RWPE2 (cell line): ENCODE results near the gene ACBD4.

Experiments
- ATAC-seq: fragments of 200-7000 bp; cut with Tn5 transposase; 3 replicates; pipeline ENCODE4 v1.9.1; 2021; ENCODE audit warnings: low read depth
- DNase-seq: peaks from one replicate; pipeline ENCODE4 v3.0.0-alpha.2; 2020; ENCODE audit warnings: low spot score
- H3K27ac ChIP-seq: fragments of 450-650 bp; 2 replicates; pipeline ENCODE4 v1.5.1; 2017; ENCODE audit warnings: mild to moderate bottlenecking; ENCODE audit not compliant: poor library complexity, severe bottlenecking
- H3K27me3 ChIP-seq: fragments of 250-450 bp; sonication (Bioruptor Pico); 2 replicates; pipeline ENCODE4 v1.5.1; 2021; ENCODE audit warnings: mild to moderate bottlenecking, moderate library complexity; ENCODE audit not compliant: insufficient read depth, poor library complexity, severe bottlenecking
- H3K36me3 ChIP-seq: fragments of 250-450 bp; sonication (Bioruptor Pico); 2 replicates; pipeline ENCODE4 v1.5.1; 2020; ENCODE audit warnings: low read depth, mild to moderate bottlenecking, moderate library complexity
- H3K4me1 ChIP-seq: fragments of 250-450 bp; sonication (Bioruptor Pico); 2 replicates; pipeline ENCODE4 v1.5.1; 2021; ENCODE audit warnings: mild to moderate bottlenecking, moderate library complexity; ENCODE audit not compliant: insufficient read depth, poor library complexity, severe bottlenecking
- H3K4me3 ChIP-seq: fragments of 250-450 bp; sonication (Bioruptor Pico); 2 replicates; pipeline ENCODE4 v1.5.1; 2021; ENCODE audit warnings: mild to moderate bottlenecking, moderate library complexity; ENCODE audit not compliant: severe bottlenecking
- H3K9me3 ChIP-seq: fragments of 250-450 bp; sonication (Bioruptor Pico); 2 replicates; pipeline ENCODE4 v1.5.1; 2021; ENCODE audit warnings: mild to moderate bottlenecking, moderate library complexity; ENCODE audit not compliant: severe bottlenecking
- TF ChIP-seq, protein P1 (sequence below): fragments of 450-650 bp; IDR thresholded peaks from one replicate; pipeline ENCODE4 v1.5.1; 2017; ENCODE audit warnings: mild to moderate bottlenecking, moderate library complexity; ENCODE audit not compliant: poor library complexity, severe bottlenecking

ACBD4 gene

DNA sequence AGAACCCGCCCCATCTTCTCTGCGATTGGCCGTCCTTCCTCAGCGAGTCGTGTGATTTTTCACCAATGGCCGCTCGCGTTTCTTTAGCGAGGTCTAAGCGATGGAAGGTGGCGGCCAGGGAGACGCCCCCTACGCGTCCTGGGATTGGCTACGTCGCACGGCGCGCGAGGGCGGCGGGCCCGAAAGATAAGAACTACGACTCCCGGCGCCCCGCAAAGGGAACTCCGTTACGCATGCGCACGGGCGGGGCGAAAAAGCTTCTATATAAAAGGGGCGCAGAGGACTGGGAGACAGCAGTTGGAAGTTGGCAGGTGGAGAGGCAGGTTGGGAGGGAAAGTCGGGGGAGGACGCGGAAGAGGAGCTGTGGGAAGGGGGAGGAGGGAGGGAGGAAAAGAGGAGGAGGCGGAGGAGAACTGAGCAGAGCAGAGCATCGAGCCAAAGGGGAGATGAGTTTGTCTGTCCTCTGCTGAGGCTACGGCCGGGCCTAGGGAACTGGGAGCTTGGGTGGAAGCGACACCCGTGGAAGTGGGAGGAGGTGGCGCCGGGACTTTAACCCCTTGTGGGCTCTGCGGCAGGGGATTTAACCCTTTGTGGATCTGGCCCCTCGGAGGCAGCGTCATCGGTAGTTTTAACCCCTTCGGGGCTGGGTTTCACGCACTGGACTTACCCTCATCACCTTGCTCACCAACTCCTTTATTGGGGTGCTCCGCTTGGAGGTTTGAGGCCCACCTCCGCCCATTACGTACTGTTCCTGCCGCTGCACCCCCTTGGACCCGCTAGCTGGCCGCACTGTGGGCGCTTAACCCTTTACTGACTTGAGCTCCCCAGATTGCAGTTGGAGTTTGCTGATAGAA lies 12.9 kb downstream of the ACBD4 start, which contains the start of gene HEXIM1:
TSS of gene HEXIM1 (plus strand) at position 293 of the 854 bp plus-strand sequence. CDS start 716 bp downstream, outside the sequence.
- ATAC-seq = peak; percentile 76
- H3K27me3 ChIP-seq = no peaks in the 10 kb centered on the region
- DNase-seq = peak; percentile 99
- TF ChIP-seq, protein P1, sequence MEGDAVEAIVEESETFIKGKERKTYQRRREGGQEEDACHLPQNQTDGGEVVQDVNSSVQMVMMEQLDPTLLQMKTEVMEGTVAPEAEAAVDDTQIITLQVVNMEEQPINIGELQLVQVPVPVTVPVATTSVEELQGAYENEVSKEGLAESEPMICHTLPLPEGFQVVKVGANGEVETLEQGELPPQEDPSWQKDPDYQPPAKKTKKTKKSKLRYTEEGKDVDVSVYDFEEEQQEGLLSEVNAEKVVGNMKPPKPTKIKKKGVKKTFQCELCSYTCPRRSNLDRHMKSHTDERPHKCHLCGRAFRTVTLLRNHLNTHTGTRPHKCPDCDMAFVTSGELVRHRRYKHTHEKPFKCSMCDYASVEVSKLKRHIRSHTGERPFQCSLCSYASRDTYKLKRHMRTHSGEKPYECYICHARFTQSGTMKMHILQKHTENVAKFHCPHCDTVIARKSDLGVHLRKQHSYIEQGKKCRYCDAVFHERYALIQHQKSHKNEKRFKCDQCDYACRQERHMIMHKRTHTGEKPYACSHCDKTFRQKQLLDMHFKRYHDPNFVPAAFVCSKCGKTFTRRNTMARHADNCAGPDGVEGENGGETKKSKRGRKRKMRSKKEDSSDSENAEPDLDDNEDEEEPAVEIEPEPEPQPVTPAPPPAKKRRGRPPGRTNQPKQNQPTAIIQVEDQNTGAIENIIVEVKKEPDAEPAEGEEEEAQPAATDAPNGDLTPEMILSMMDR = no peak
- H3K27ac ChIP-seq = peak within 1 kb of the TSS; percentile 80
- peaks cover 6% of the 10 kb centered on the region; the same call in 1 of the 2 replicates for H3K36me3 ChIP-seq
- H3K9me3 ChIP-seq = no peaks in the 10 kb centered on the region
- H3K4me1 ChIP-seq = peaks cover 18% of the 10 kb centered on the region
- peak within 1 kb of the TSS; percentile 66 for H3K4me3 ChIP-seq

DNA sequence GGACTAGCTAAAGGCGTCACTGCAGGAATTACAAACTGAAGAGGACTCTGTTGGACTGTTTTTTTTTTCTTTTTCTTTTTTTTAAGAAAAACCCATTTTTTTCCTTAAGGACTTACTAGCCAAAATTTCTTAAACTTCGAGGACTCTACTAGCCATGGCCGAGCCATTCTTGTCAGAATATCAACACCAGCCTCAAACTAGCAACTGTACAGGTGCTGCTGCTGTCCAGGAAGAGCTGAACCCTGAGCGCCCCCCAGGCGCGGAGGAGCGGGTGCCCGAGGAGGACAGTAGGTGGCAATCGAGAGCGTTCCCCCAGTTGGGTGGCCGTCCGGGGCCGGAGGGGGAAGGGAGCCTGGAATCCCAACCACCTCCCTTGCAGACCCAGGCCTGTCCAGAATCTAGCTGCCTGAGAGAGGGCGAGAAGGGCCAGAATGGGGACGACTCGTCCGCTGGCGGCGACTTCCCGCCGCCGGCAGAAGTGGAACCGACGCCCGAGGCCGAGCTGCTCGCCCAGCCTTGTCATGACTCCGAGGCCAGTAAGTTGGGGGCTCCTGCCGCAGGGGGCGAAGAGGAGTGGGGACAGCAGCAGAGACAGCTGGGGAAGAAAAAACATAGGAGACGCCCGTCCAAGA lies 13.7 kb downstream of the ACBD4 start:
- peak overlapping the region; percentile 80 for H3K27ac ChIP-seq
- no peaks in the 10 kb centered on the region for H3K9me3 ChIP-seq
- no peaks in the 10 kb centered on the region for H3K27me3 ChIP-seq
- H3K4me3 ChIP-seq = peak overlapping the region; percentile 55
- DNase-seq (peak; percentile 88), ATAC-seq (peak; percentile 28)
- TF ChIP-seq, protein P1 = peak; percentile 96
- peaks cover 12% of the 10 kb centered on the region for H3K4me1 ChIP-seq
- H3K36me3 ChIP-seq = peaks cover 6% of the 10 kb centered on the region; the same call in 1 of the 2 replicates

DNA sequence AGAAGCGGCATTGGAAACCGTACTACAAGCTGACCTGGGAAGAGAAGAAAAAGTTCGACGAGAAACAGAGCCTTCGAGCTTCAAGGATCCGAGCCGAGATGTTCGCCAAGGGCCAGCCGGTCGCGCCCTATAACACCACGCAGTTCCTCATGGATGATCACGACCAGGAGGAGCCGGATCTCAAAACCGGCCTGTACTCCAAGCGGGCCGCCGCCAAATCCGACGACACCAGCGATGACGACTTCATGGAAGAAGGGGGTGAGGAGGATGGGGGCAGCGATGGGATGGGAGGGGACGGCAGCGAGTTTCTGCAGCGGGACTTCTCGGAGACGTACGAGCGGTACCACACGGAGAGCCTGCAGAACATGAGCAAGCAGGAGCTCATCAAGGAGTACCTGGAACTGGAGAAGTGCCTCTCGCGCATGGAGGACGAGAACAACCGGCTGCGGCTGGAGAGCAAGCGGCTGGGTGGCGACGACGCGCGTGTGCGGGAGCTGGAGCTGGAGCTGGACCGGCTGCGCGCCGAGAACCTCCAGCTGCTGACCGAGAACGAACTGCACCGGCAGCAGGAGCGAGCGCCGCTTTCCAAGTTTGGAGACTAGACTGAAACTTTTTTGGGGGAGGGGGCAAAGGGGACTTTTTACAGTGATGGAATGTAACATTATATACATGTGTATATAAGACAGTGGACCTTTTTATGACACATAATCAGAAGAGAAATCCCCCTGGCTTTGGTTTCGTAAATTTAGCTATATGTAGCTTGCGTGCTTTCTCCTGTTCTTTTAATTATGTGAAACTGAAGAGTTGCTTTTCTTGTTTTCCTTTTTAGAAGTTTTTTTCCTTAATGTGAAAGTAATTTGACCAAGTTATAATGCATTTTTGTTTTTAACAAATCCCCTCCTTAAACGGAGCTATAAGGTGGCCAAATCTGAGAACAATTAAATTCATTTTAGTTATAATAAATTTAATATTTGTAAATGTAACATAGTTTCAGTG lies 14.5 kb downstream of the ACBD4 start:
- Histone ChIP-seq H3K27ac (peak overlapping the region; percentile 80), H3K27me3 (no peaks in the 10 kb centered on the region), H3K4me1 (peaks cover 12% of the 10 kb centered on the region), H3K36me3 (peaks cover 6% of the 10 kb centered on the region; the same call in 1 of the 2 replicates), H3K9me3 (no peaks in the 10 kb centered on the region), H3K4me3 (peak overlapping the region; percentile 55)
- ATAC-seq (no peak), DNase-seq (no peak)
- TF ChIP-seq, protein P1 = no peak

DNA sequence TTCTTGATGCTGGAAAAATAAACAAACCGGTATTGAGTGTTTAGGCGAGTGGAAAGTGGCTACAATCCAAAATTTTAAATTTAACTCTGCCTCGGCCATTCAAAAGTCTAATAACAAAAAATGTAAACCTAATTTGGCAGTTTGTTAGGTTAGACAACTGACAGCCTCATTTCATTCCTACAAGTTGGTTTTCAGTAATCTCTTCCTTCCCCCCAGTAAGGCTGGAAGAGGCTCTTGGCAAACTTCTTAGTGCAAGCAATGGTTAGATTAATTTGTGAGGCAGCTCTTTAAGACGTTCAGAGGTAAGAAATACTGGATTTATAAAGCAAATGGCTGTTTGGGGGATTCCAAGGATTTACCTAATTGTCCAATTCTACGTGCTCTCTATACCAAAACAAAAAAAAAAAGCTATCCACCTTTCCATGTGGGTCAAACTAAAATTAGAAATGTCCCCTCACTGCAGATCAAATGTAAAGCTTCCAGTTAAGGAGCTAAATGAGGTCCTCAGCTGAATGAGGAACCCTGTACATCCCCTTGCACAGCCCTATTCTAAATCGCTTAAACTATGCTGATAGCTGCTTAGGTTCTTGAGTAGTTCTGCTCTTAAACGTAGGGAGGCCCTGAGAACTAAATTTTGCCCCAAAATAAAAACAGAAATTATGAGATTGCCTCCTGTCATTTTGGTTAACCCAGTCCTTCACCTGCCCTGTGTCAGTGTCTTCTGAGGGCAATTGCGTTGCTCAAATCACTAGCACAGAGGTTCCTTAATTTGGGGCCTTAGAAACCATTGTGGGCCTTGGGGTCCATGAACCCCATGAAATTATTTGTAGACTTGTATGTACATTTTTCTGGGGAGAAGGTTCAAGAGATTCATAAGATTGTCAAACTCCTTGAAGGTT lies 15.7 kb downstream of the ACBD4 start:
- H3K27ac ChIP-seq = peak overlapping the region; percentile 80
- ATAC-seq = no peak
- H3K4me1 ChIP-seq = peaks cover 12% of the 10 kb centered on the region
- DNase-seq = no peak
- peaks cover 6% of the 10 kb centered on the region; the same call in 1 of the 2 replicates for H3K36me3 ChIP-seq
- H3K4me3 ChIP-seq = peak overlapping the region; percentile 55
- TF ChIP-seq, protein P1 = no peak
- no peaks in the 10 kb centered on the region for H3K9me3 ChIP-seq
- no peaks in the 10 kb centered on the region for H3K27me3 ChIP-seq
